Measurements from ENCODE around the gene SHC3. TPM values are rescaled to one million over a fixed set of nuclear protein-coding genes. Genes with fewer than 3 reads are reported as not detected.

The SHC3 gene
- polyA plus RNA-seq, 3 donors = not detected

- peaks cover 0 to 2% (median 0%) of the 10 kb centered on the region in 7 donors for H3K9me3 Mint-ChIP-seq
- Histone ChIP-seq H3K4me1 (ENCODE audit: control insufficient read depth in 1 of 2, insufficient read depth in 2 of 2, low read length in 2 of 2) (no peaks in the 10 kb centered on the region), H3K79me2 (ENCODE audit: insufficient read depth, low read length) (no peaks in the 10 kb centered on the region), H3K9me3 (replicated peaks in 1 of 2; ENCODE audit: control insufficient read depth in 1 of 2, insufficient read depth in 1 of 2, low read length in 2 of 2) (no peaks in the 10 kb centered on the region), H3K9ac (ENCODE audit: insufficient read depth, low read length, poor library complexity, severe bottlenecking) (no peak overlapping the region), H2AFZ (ENCODE audit: insufficient read depth, low read depth, low read length, poor library complexity, severe bottlenecking) (no peak overlapping the region), H3K36me3 (replicated peaks in 1 of 2; ENCODE audit: control insufficient read depth in 1 of 2, insufficient read depth in 2 of 2, low read length in 2 of 2) (no peaks in the 10 kb centered on the region), H4K20me1 (ENCODE audit: insufficient read depth, low read length) (no peaks in the 10 kb centered on the region), H3K27ac (ENCODE audit: low read depth in 1 of 2, low read length in 2 of 2) (no peak overlapping the region), H3K4me2 (replicated peaks; ENCODE audit: extremely low read depth, low read length, poor library complexity, severe bottlenecking) (no peak overlapping the region), H3K27me3 (ENCODE audit: control insufficient read depth in 2 of 2, insufficient read depth in 2 of 2, low read length in 2 of 2) (no peaks in the 10 kb centered on the region), H3K4me3 (replicated peaks in 1 of 3; ENCODE audit: low read depth in 2 of 3, low read length in 3 of 3) (no peak overlapping the region)
- H3K4me3 Mint-ChIP-seq = no peak overlapping the region
- WGBS (ENCODE audit: insufficient coverage) = 96% methylated on average over 12 of the region's 12 CpGs
- DNase-seq = no peak
- intact Hi-C loops (cut with micrococcal nuclease) = no loop called here
- H3K36me3 Mint-ChIP-seq = no peaks in the 10 kb centered on the region
- no peak for TF ChIP-seq CTCF (IDR thresholded peaks at IDR 0.05)
- H3K27me3 Mint-ChIP-seq (ENCODE audit: low read depth in 3 of 3) = peaks cover 15 to 24% (median 18%) of the 10 kb centered on the region in 3 donors
- H3K4me1 Mint-ChIP-seq = peaks cover 7% of the 10 kb centered on the region
- H3K27ac Mint-ChIP-seq = no peak overlapping the region
Measured at GRCh38 chr9:88973281-88974045, 205.2 kb downstream of the SHC3 start.

DNA sequence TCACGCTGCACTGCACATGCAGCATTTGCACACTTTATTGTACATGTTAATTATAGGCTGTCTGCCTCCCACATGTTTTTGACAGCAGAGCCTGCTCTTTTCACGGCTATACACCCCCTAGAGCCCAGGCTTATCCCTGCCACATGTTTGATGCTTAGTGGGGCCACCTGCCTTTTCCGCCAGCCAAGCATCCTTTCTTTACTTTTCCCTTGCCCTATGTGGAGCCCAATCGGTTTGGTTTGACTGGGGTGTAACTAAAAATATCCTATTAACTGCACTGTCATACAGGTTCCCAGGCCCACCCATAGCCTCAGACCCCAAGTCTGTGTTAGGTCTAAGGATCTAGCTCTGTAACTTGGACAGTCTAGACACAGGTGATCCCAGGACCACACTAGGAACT, 206.2 kb downstream of the SHC3 start:
- H3K4me1 ChIP-seq (ENCODE audit: control insufficient read depth in 1 of 2, insufficient read depth in 2 of 2, low read length in 2 of 2) = no peaks in the 10 kb centered on the region
- no peak overlapping the region for H3K27ac ChIP-seq (ENCODE audit: low read depth in 1 of 2, low read length in 2 of 2)
- H3K4me2 ChIP-seq (replicated peaks; ENCODE audit: extremely low read depth, low read length, poor library complexity, severe bottlenecking) = no peak overlapping the region
- peaks cover 7% of the 10 kb centered on the region for H3K4me1 Mint-ChIP-seq
- H3K4me3 Mint-ChIP-seq = no peak overlapping the region
- no peaks in the 10 kb centered on the region for H3K9me3 ChIP-seq (replicated peaks in 1 of 2; ENCODE audit: control insufficient read depth in 1 of 2, insufficient read depth in 1 of 2, low read length in 2 of 2)
- no peak overlapping the region for H3K4me3 ChIP-seq (replicated peaks in 1 of 3; ENCODE audit: low read depth in 2 of 3, low read length in 3 of 3)
- no peak overlapping the region for H3K27ac Mint-ChIP-seq
- WGBS (ENCODE audit: insufficient coverage) = no CpG with 5 or more reads among the region's 4 CpGs
- H4K20me1 ChIP-seq (ENCODE audit: insufficient read depth, low read length) = no peaks in the 10 kb centered on the region
- H3K79me2 ChIP-seq (ENCODE audit: insufficient read depth, low read length) = no peaks in the 10 kb centered on the region
- H3K27me3 Mint-ChIP-seq (ENCODE audit: low read depth in 3 of 3) = peaks cover 14 to 21% (median 18%) of the 10 kb centered on the region in 3 donors
- intact Hi-C loops (cut with micrococcal nuclease) = no loop called here
- no peak for TF ChIP-seq CTCF (IDR thresholded peaks at IDR 0.05)
- H3K27me3 ChIP-seq (ENCODE audit: control insufficient read depth in 2 of 2, insufficient read depth in 2 of 2, low read length in 2 of 2) = no peaks in the 10 kb centered on the region
- H3K9me3 Mint-ChIP-seq = peaks cover 0 to 2% (median 0%) of the 10 kb centered on the region in 7 donors
- no peaks in the 10 kb centered on the region for H3K36me3 Mint-ChIP-seq
- DNase-seq = no peak
- H3K9ac ChIP-seq (ENCODE audit: insufficient read depth, low read length, poor library complexity, severe bottlenecking) = no peak overlapping the region
- no peak overlapping the region for H2AFZ ChIP-seq (ENCODE audit: insufficient read depth, low read depth, low read length, poor library complexity, severe bottlenecking)
- no peaks in the 10 kb centered on the region for H3K36me3 ChIP-seq (replicated peaks in 1 of 2; ENCODE audit: control insufficient read depth in 1 of 2, insufficient read depth in 2 of 2, low read length in 2 of 2)
